GM12864 (cell line): ENCODE results near the gene NTSR1.

Experiments
- DNase-seq: peaks from one replicate; pipeline ENCODE4 v3.0.0-alpha.2; 2011; ENCODE audit warnings: low read depth
- H3K4me3 ChIP-seq: 2 replicates; pipeline ENCODE4 v1.5.1; 2011; ENCODE audit warnings: mild to moderate bottlenecking, low read depth, low read length, control low read depth
- TF ChIP-seq, protein P1 (sequence below): IDR thresholded peaks from 2 replicates; pipeline ENCODE4 v1.5.1; 2011; ENCODE audit warnings: low read depth, mild to moderate bottlenecking, moderate library complexity, low read length, control low read depth, inconsistent platforms; ENCODE audit errors: missing control alignments

Gene NTSR1

DNA sequence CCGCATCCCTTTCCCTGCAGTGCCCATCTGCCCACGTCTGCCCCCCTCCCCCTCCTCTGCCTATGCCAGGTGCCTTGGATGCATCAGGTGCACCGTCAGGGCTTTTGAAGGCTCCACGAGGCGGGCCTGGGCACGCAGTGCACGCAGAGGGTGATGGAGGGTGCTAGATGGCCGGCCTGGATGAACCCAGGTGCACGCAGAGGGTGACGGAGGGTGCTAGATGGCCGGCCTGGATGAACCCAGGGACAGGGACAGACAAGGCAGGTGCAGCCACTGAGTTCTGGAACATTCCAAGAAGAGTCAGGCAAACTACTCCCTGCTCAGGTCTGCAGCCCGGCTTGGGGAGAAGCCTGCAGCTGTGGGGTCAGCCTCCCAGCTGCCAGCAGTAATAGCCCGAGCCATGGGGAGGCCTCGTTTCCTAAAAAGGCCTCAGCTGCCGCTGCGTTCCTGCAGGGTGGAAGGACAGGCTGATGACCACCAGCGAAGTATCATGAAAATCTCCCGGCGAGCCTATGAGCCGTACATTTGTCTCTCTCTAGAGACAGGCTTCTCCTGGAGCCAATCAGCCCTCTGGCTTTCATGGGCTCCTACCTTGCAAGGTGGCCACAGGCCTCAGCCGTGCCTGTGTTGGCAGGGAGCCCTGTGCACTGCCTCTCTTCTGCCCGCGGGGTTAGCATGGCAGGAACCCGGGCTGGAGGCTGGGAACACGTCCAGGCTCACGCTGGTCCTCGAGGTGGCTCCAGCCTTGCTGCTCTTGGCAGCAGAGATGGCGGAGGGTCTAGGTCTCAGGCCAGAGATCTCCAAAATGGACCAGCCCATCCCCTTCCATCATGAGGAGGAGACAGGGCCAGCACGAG, 29.6 kb downstream of the NTSR1 start:
- no peak overlapping the region for H3K4me3 ChIP-seq
- no peak for DNase-seq
- TF ChIP-seq, protein P1, sequence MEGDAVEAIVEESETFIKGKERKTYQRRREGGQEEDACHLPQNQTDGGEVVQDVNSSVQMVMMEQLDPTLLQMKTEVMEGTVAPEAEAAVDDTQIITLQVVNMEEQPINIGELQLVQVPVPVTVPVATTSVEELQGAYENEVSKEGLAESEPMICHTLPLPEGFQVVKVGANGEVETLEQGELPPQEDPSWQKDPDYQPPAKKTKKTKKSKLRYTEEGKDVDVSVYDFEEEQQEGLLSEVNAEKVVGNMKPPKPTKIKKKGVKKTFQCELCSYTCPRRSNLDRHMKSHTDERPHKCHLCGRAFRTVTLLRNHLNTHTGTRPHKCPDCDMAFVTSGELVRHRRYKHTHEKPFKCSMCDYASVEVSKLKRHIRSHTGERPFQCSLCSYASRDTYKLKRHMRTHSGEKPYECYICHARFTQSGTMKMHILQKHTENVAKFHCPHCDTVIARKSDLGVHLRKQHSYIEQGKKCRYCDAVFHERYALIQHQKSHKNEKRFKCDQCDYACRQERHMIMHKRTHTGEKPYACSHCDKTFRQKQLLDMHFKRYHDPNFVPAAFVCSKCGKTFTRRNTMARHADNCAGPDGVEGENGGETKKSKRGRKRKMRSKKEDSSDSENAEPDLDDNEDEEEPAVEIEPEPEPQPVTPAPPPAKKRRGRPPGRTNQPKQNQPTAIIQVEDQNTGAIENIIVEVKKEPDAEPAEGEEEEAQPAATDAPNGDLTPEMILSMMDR: no peak

DNA sequence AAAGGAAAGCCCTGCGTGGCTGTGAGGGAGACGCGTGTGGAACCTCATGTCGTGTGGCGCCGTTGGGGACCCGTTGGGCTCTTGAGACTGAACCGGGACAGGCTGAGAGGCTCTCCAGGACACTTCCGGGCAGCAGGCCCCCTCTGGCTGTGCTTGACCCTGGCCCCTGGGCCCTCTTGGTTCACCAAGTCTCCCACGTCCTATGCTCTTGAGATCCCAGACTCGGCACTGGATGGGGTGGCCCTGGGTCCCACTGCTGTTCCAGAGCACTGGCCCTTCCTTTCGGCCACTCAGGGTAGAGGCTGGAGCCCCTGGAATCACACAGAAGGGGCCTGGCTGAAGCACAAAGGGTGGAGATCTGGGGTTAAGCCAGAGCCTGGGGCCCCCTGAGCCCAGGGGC, 30.4 kb downstream of the NTSR1 start:
- TF ChIP-seq, protein P1: no peak
- no peak overlapping the region for H3K4me3 ChIP-seq
- DNase-seq: no peak

DNA sequence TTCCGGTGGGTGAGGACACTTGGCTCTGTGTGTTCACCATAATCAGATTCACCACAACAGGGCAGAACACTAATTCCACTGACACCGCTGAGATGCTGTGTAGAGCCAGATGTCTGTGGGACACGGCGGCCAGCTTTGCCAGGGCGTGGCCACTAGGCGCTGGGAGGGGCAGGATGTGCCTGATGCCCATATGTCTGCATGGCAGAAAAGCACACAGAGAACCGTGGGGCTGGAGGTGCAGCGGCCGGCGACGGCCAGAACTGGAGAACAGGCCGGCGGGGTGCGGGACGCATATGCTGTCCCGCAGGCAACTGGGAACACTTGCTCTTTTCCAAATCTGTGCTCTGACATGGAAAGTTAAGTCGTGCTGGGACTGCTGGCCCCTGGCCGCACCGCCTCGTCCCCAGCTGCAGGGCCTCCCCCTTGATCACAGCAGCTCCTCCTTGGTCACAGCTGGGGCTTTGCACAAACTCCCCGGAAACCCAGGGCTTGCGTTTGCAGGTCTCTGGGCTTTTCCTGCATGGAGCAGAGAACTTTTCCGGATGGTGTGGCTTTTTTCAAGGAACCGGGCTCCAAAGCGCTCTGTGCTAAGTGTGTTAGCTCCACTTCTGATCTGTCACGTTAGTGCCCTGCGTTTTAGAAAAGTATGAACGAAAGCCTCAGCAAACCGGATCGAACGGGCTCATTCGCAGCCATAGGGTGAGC, 31.1 kb downstream of the NTSR1 start:
- TF ChIP-seq, protein P1: no peak
- DNase-seq: peak; percentile 33
- peak overlapping the region; percentile 29 for H3K4me3 ChIP-seq

DNA sequence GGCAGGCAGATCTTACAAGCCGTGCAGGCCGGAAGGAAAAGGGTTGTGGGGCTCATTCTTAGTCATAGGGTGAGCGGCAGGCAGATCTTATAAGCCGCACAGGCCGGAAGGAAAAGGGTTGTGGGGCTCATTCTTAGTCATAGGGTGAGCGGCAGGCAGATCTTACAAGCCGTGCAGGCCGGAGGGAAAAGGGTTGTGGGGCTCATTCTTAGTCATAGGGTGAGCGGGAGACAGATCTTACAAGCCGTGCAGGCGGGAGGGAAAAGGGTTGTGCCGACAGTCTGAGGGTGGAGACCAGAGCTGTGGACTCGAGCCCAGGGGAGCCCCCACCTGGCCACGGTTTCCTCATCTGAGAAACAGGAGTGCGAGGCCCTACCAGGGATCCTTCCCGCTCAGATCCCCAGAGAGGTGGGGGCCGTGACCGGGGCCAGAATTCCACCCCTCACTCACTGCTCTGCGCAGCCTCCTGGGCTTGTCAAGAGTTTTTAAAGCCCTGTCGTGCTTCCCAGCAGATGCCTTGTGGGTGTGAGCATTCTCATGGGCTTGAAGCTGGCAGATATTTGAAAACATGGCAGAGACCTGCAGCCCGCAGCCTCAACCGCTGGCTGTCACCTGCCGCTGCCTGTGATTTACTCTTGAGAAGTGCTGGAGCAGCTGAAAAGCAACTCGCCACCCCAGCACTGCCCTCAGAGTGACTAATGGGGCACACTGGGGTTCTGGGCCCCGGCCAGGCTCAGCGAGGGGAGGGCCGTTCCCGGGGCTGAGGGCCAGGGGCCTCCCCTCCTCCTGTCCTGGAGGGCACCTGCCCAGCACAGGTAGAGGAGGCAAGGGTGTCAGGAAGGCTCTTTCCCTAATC, 31.9 kb downstream of the NTSR1 start:
- DNase-seq: peak; percentile 90

DNA sequence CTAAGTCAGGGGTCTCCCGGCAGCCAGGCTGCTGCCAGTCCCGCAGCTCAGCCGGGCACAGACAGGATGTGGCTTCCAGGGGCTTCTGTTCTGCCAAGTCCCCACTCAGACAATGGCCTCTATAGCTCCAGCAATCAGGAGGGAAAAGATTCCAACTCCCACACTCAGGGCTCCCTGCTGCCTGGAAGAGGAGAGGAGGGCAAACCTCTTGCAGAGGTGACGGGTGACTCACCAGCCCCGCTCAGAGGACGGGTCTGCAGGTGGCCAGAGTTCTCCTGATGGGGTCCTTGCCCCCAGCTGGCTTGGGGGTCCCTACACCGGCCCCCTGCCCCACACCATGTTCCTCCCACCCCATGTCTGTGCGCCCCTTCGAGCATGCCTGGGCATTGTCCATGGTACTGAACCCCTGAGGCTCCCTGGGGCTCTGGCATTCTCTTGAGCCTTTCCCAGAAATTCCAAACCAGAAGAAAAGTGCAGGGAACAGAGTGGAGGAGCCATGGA, 32.6 kb downstream of the NTSR1 start:
- DNase-seq: no peak
- TF ChIP-seq, protein P1: no peak
- H3K4me3 ChIP-seq: no peak overlapping the region

More for the DNA sequence above, 31.9 kb downstream of the NTSR1 start:
- TF ChIP-seq, protein P1: no peak
- H3K4me3 ChIP-seq: no peak overlapping the region; the same call in 1 of the 2 replicates

DNA sequence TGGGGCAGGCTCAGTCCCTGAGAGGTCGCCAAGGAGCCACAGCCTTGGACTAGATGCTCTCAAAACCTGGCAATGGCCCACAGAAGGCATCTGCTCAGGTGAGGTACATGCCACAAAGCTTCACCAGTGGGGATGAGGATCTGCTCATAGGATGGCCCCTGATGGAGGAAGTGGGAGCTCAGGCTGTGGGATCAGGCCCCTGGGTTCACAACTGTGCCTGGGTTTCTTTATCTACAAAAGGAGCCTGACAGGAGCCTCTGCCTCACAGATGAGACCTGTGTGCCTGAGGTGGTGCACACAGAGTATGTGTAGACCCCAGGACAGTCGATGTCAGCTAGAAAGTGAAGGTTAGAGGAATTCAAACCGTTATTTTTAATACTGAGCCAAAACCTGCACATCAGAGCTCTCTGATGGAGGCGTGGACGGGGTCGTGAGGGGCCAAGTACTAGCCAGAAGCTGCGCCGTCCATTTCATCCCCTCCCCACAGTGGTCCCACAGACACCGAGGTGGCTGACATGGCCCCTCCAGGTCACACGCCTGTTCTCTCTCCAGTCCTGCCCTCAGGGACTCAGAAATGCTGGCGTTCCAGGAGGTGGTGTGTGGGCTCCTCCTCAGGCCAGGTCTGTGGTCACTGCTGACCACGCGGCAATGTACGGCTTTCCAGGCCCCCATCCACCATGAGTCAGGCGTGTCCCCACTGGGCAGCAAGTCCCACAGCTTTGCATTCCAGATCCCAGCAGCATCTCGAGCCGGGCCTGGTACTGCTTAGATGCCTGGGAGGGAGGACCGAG, 33.3 kb downstream of the NTSR1 start:
- TF ChIP-seq, protein P1: no peak
- no peak overlapping the region for H3K4me3 ChIP-seq
- no peak for DNase-seq
